ENCODE data around the gene PDE6B. TPM values are rescaled to one million over a fixed set of nuclear protein-coding genes. Genes with fewer than 3 reads are reported as not detected.

The PDE6B gene
- total RNA-seq, 1 experiment from 2014 or later = not detected

DNA sequence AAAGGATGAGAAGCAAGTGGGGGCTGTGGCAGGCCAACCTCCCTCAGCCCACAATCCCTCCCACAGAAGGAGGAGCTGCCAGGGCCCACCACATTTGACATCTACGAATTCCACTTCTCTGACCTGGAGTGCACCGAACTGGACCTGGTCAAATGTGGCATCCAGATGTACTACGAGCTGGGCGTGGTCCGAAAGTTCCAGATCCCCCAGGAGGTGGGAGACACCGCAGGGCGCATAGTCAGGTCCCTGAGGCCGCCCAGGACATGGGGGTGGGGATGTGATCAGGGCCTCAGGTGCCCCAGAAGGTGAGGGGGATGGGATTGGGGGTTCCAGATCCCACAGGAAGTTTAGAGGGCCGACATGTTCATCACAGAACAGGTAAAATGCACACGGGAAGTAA is 35.0 kb downstream of the PDE6B start:
- Histone ChIP-seq H3K79me2 (ENCODE audit: low read length) (no peaks in the 10 kb centered on the region), H4K20me1 (ENCODE audit: insufficient read depth, low read depth, low read length) (no peaks in the 10 kb centered on the region), H3K4me3 (ENCODE audit: low read length) (no peak overlapping the region), H3K9me3 (ENCODE audit: low read length) (no peaks in the 10 kb centered on the region), H3K27ac (ENCODE audit: low read length) (no peak overlapping the region), H3K27me3 (ENCODE audit: low read length) (no peaks in the 10 kb centered on the region), H3K4me1 (ENCODE audit: low read length) (no peaks in the 10 kb centered on the region), H3K9me2 (replicated peaks; ENCODE audit: insufficient read depth, low read length) (no peaks in the 10 kb centered on the region), H3K36me3 (ENCODE audit: insufficient read depth, low read length) (no peaks in the 10 kb centered on the region), H3K4me2 (ENCODE audit: low read depth, low read length, poor library complexity, severe bottlenecking) (no peak overlapping the region), H3K9ac (ENCODE audit: low read length) (no peak overlapping the region), H2AFZ (ENCODE audit: low read length) (no peak overlapping the region)
- no peak for DNase-seq

GRCh38 chr4:661231-661630 is 35.9 kb downstream of the PDE6B start:
- Histone ChIP-seq H2AFZ (ENCODE audit: low read length) (no peak overlapping the region), H3K4me3 (ENCODE audit: low read length) (no peak overlapping the region), H3K79me2 (ENCODE audit: low read length) (no peaks in the 10 kb centered on the region), H3K27ac (ENCODE audit: low read length) (no peak overlapping the region), H3K9me2 (replicated peaks; ENCODE audit: insufficient read depth, low read length) (no peaks in the 10 kb centered on the region), H3K4me1 (ENCODE audit: low read length) (no peaks in the 10 kb centered on the region), H3K9ac (ENCODE audit: low read length) (no peak overlapping the region), H3K9me3 (ENCODE audit: low read length) (no peaks in the 10 kb centered on the region), H3K4me2 (ENCODE audit: low read depth, low read length, poor library complexity, severe bottlenecking) (no peak overlapping the region), H4K20me1 (ENCODE audit: insufficient read depth, low read depth, low read length) (no peaks in the 10 kb centered on the region), H3K36me3 (ENCODE audit: insufficient read depth, low read length) (no peaks in the 10 kb centered on the region), H3K27me3 (ENCODE audit: low read length) (no peaks in the 10 kb centered on the region)
- no peak for DNase-seq

- Histone ChIP-seq H3K4me2 (ENCODE audit: low read depth, low read length, poor library complexity, severe bottlenecking) (no peak overlapping the region), H3K36me3 (ENCODE audit: insufficient read depth, low read length) (no peaks in the 10 kb centered on the region), H2AFZ (ENCODE audit: low read length) (no peak overlapping the region), H3K9me2 (replicated peaks; ENCODE audit: insufficient read depth, low read length) (no peaks in the 10 kb centered on the region), H3K4me3 (ENCODE audit: low read length) (no peak overlapping the region), H4K20me1 (ENCODE audit: insufficient read depth, low read depth, low read length) (no peaks in the 10 kb centered on the region), H3K9me3 (ENCODE audit: low read length) (no peaks in the 10 kb centered on the region), H3K9ac (ENCODE audit: low read length) (no peak overlapping the region), H3K27ac (ENCODE audit: low read length) (no peak overlapping the region), H3K27me3 (ENCODE audit: low read length) (no peaks in the 10 kb centered on the region), H3K79me2 (ENCODE audit: low read length) (no peaks in the 10 kb centered on the region), H3K4me1 (ENCODE audit: low read length) (no peaks in the 10 kb centered on the region)
- no peak for DNase-seq
Observed at GRCh38 chr4:661881-662761, 36.7 kb downstream of the PDE6B start.

- Histone ChIP-seq H3K9me3 (ENCODE audit: low read length) (no peaks in the 10 kb centered on the region), H3K79me2 (ENCODE audit: low read length) (no peaks in the 10 kb centered on the region), H3K9ac (ENCODE audit: low read length) (no peak overlapping the region), H3K27ac (ENCODE audit: low read length) (no peak overlapping the region), H3K4me2 (ENCODE audit: low read depth, low read length, poor library complexity, severe bottlenecking) (no peak overlapping the region), H3K4me3 (ENCODE audit: low read length) (no peak overlapping the region), H3K36me3 (ENCODE audit: insufficient read depth, low read length) (no peaks in the 10 kb centered on the region), H3K9me2 (replicated peaks; ENCODE audit: insufficient read depth, low read length) (no peaks in the 10 kb centered on the region), H2AFZ (ENCODE audit: low read length) (no peak overlapping the region), H3K4me1 (ENCODE audit: low read length) (no peaks in the 10 kb centered on the region), H4K20me1 (ENCODE audit: insufficient read depth, low read depth, low read length) (no peaks in the 10 kb centered on the region), H3K27me3 (ENCODE audit: low read length) (no peaks in the 10 kb centered on the region)
- DNase-seq = no peak
Observed at GRCh38 chr4:663046-663437, 37.7 kb downstream of the PDE6B start.

GRCh38 chr4:663438-664428 is 38.4 kb downstream of the PDE6B start:
- Histone ChIP-seq H4K20me1 (ENCODE audit: insufficient read depth, low read depth, low read length) (no peaks in the 10 kb centered on the region), H2AFZ (ENCODE audit: low read length) (no peak overlapping the region), H3K27ac (ENCODE audit: low read length) (no peak overlapping the region), H3K4me1 (ENCODE audit: low read length) (no peaks in the 10 kb centered on the region), H3K9me2 (replicated peaks; ENCODE audit: insufficient read depth, low read length) (no peaks in the 10 kb centered on the region), H3K36me3 (ENCODE audit: insufficient read depth, low read length) (no peaks in the 10 kb centered on the region), H3K79me2 (ENCODE audit: low read length) (no peaks in the 10 kb centered on the region), H3K27me3 (ENCODE audit: low read length) (no peaks in the 10 kb centered on the region), H3K9ac (ENCODE audit: low read length) (no peak overlapping the region), H3K4me2 (ENCODE audit: low read depth, low read length, poor library complexity, severe bottlenecking) (no peak overlapping the region), H3K9me3 (ENCODE audit: low read length) (no peaks in the 10 kb centered on the region), H3K4me3 (ENCODE audit: low read length) (no peak overlapping the region)
- no peak for DNase-seq

DNA sequence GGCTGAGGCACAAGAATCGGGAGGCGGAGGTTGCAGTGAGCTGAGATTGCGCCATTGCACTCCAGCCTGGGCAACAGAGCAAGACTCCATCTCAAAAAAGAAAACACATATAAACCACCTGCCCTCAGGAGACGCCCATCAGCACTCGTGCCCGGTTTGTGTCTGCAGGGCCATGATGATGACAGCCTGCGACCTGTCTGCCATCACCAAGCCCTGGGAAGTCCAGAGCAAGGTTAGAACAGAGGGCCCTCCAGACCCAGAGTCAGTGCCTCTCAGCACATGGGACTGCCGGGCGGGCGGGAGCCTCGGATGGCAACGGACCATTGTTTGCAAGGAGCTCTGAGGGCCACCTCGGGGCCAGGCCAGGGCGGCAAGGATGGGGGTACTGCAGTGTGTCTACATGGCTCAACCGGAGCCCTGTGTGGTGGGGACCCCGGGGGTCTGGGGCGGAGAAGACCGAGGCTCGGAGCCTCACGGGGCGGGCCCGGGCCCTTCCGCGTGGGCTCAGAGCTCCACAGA is 39.4 kb downstream of the PDE6B start:
- no peak overlapping the region for H3K4me3 ChIP-seq (ENCODE audit: low read length)
- DNase-seq = no peak
- no peak overlapping the region for H3K4me2 ChIP-seq (ENCODE audit: low read depth, low read length, poor library complexity, severe bottlenecking)
- no peaks in the 10 kb centered on the region for H4K20me1 ChIP-seq (ENCODE audit: insufficient read depth, low read depth, low read length)
- no peaks in the 10 kb centered on the region for H3K4me1 ChIP-seq (ENCODE audit: low read length)
- no peaks in the 10 kb centered on the region for H3K79me2 ChIP-seq (ENCODE audit: low read length)
- no peaks in the 10 kb centered on the region for H3K9me2 ChIP-seq (replicated peaks; ENCODE audit: insufficient read depth, low read length)
- H3K27ac ChIP-seq (ENCODE audit: low read length) = no peak overlapping the region
- H3K9ac ChIP-seq (ENCODE audit: low read length) = no peak overlapping the region
- H3K9me3 ChIP-seq (ENCODE audit: low read length) = no peaks in the 10 kb centered on the region
- no peaks in the 10 kb centered on the region for H3K27me3 ChIP-seq (ENCODE audit: low read length)
- H3K36me3 ChIP-seq (ENCODE audit: insufficient read depth, low read length) = no peaks in the 10 kb centered on the region
- no peak overlapping the region for H2AFZ ChIP-seq (ENCODE audit: low read length)

- no peak for DNase-seq
- no peaks in the 10 kb centered on the region for H4K20me1 ChIP-seq (ENCODE audit: insufficient read depth, low read depth, low read length)
- no peak overlapping the region for H3K9ac ChIP-seq (ENCODE audit: low read length)
- H3K27me3 ChIP-seq (ENCODE audit: low read length) = no peaks in the 10 kb centered on the region
- no peaks in the 10 kb centered on the region for H3K4me1 ChIP-seq (ENCODE audit: low read length)
- H3K79me2 ChIP-seq (ENCODE audit: low read length) = no peaks in the 10 kb centered on the region
- H2AFZ ChIP-seq (ENCODE audit: low read length) = no peak overlapping the region
- H3K9me3 ChIP-seq (ENCODE audit: low read length) = no peaks in the 10 kb centered on the region
- H3K36me3 ChIP-seq (ENCODE audit: insufficient read depth, low read length) = no peaks in the 10 kb centered on the region
- no peak overlapping the region for H3K4me3 ChIP-seq (ENCODE audit: low read length)
- H3K9me2 ChIP-seq (replicated peaks; ENCODE audit: insufficient read depth, low read length) = no peaks in the 10 kb centered on the region
- no peak overlapping the region for H3K27ac ChIP-seq (ENCODE audit: low read length)
- no peak overlapping the region for H3K4me2 ChIP-seq (ENCODE audit: low read depth, low read length, poor library complexity, severe bottlenecking)
Observed at GRCh38 chr4:665381-665750, 40.0 kb downstream of the PDE6B start.

Data from Karpas-422 (cell line).